SK-N-MC (cell line): ENCODE measurements around the gene AADACL4.

ENCODE experiments used
- EZH2 ChIP-seq: fragments of 200-600 bp; sonication (generic); IDR thresholded peaks from one replicate; pipeline ENCODE4 v1.6.1; 2017; ENCODE audit warnings: antibody characterized with exemption
- FOXP2 ChIP-seq: optimal IDR thresholded peaks from 2 replicates; pipeline ENCODE3; 2011; ENCODE audit warnings: mild to moderate bottlenecking, moderate library complexity; ENCODE audit not compliant: insufficient read depth; ENCODE audit errors: extremely low read length, control extremely low read depth
- POLR2AphosphoS5 ChIP-seq: IDR thresholded peaks from 2 replicates; pipeline ENCODE4 v1.6.1; 2012; ENCODE audit warnings: mild to moderate bottlenecking, low read depth, low read length, borderline replicate concordance

- TF ChIP-seq POLR2AphosphoS5 = no peak
- no peak for TF ChIP-seq EZH2
- TF ChIP-seq FOXP2 = no peak
These were observed 44.9 kb upstream of the AADACL4 start for GRCh38 chr1:12598974-12599373.
